Ascending aorta (tissue), 2 donors: Measurements from ENCODE around the gene HSDL2. TPM values are rescaled to one million over a fixed set of nuclear protein-coding genes. Genes with fewer than 3 reads are reported as not detected.
"Not testable (repeated sequence)": the region's sequence is repeated elsewhere in the genome, so short reads cannot be mapped to it uniquely, and the experiment has no call there.

Source experiments
- DNase-seq, 2 donors: peaks; one replicate each; pipeline ENCODE4 v3.0.0-alpha.2; 2019; ENCODE audit warnings: low spot score in 2 of 2
- H3K27ac ChIP-seq, 2 donors: fragments of 200-600 bp; sonication (generic); one replicate each; pipeline ENCODE4 v1.5.1; 2016 to 2017; ENCODE audit warnings: mild to moderate bottlenecking in 1 of 2
- H3K27me3 ChIP-seq: fragments of 200-600 bp; sonication (generic); one replicate; pipeline ENCODE4 v1.5.1; 2017
- H3K36me3 ChIP-seq, 2 donors: fragments of 200-600 bp; sonication (generic); one replicate each; pipeline ENCODE4 v1.5.1; 2016
- H3K4me1 ChIP-seq, 2 donors: fragments of 200-600 bp; sonication (generic); one replicate each; pipeline ENCODE4 v1.5.1; 2016 to 2017; ENCODE audit warnings: mild to moderate bottlenecking in 1 of 2
- H3K4me3 ChIP-seq, 2 donors: fragments of 200-600 bp; sonication (generic); one replicate each; pipeline ENCODE4 v1.5.1; 2016 to 2017; ENCODE audit warnings: mild to moderate bottlenecking in 1 of 2
- H3K9me3 ChIP-seq, 2 donors: fragments of 200-600 bp; sonication (generic); one replicate each; pipeline ENCODE4 v1.5.1; 2016
- CTCF ChIP-seq, 3 experiments: fragments of 200-600 bp in 2 of 3; fragments of 450-650 bp in 1 of 3; sonication (generic) in 2 of 3; IDR thresholded peaks; one replicate each; pipeline ENCODE4 v1.5.1; 2016 to 2019; ENCODE audit warnings: antibody characterized with exemption in 3 of 3, mild to moderate bottlenecking in 1 of 3, moderate library complexity in 1 of 3
- intact Hi-C: fragments of 100-400 bp; cut with DNase I; formaldehyde crosslinking; loops from one replicate; pipeline ENCODE4 v1.15.1; 2023
- total RNA-seq: library from RNA; depleted of rRNA; stranded (reverse); fragments of >200 nt; gene quantifications from one replicate; pipeline ENCODE4 v1.1.0, GENCODE V29; 2016

Gene HSDL2
- total RNA-seq, 1 donor from 2014 or later: 18.6 TPM

GRCh38 chr9:112382066-112382465 is 2.2 kb downstream of the HSDL2 start:
- TF ChIP-seq CTCF (IDR thresholded peaks at IDR 0.05): no peak
- no peaks in the 10 kb centered on the region for H3K9me3 ChIP-seq
- H3K27me3 ChIP-seq: no peaks in the 10 kb centered on the region
- H3K4me1 ChIP-seq: peaks cover 0 to 34% of the 10 kb centered on the region in 2 donors
- no peaks in the 10 kb centered on the region for H3K36me3 ChIP-seq
- intact Hi-C loops: no loop called here
- peak in 1 of 2 donors; percentile 54 for DNase-seq
- no peak overlapping the region for H3K27ac ChIP-seq
- peak overlapping the region in 1 of 2 donors; percentile 89 for H3K4me3 ChIP-seq

GRCh38 chr9:112382501-112383364 is 2.8 kb downstream of the HSDL2 start:
- H3K4me3 ChIP-seq: peak overlapping the region in 1 of 2 donors; percentile 3
- peaks cover 0 to 34% of the 10 kb centered on the region in 2 donors for H3K4me1 ChIP-seq
- intact Hi-C loops: no loop called here
- H3K36me3 ChIP-seq: peaks cover 0 to 5% of the 10 kb centered on the region in 2 donors
- no peaks in the 10 kb centered on the region for H3K9me3 ChIP-seq
- DNase-seq: peak in 1 of 2 donors; percentile 0
- peak overlapping the region in 1 of 2 donors; percentile 38 for H3K27ac ChIP-seq
- no peak for TF ChIP-seq CTCF (IDR thresholded peaks at IDR 0.05)
- no peaks in the 10 kb centered on the region for H3K27me3 ChIP-seq

GRCh38 chr9:112384219-112384618 is 4.3 kb downstream of the HSDL2 start:
- Histone ChIP-seq H3K27ac (peak overlapping the region; percentile 38), H3K36me3 (peaks cover 0 to 8% of the 10 kb centered on the region in 2 donors), H3K4me3 (no peak overlapping the region), H3K9me3 (no peaks in the 10 kb centered on the region), H3K4me1 (peaks cover 0 to 29% of the 10 kb centered on the region in 2 donors), H3K27me3 (no peaks in the 10 kb centered on the region)
- TF ChIP-seq CTCF (IDR thresholded peaks at IDR 0.05): no peak
- intact Hi-C loops: no loop called here
- DNase-seq: no peak

GRCh38 chr9:112384690-112385089 is 4.8 kb downstream of the HSDL2 start:
- Histone ChIP-seq H3K36me3 (peaks cover 0 to 8% of the 10 kb centered on the region in 2 donors), H3K4me1 (peaks cover 0 to 29% of the 10 kb centered on the region in 2 donors), H3K27me3 (no peaks in the 10 kb centered on the region), H3K27ac (peak overlapping the region; percentile 38), H3K9me3 (no peaks in the 10 kb centered on the region), H3K4me3 (no peak overlapping the region)
- intact Hi-C loops: no loop called here
- DNase-seq: no peak
- no peak for TF ChIP-seq CTCF (IDR thresholded peaks at IDR 0.05)

GRCh38 chr9:112387115-112387514 is 7.2 kb downstream of the HSDL2 start:
- Histone ChIP-seq H3K36me3 (peaks cover 0 to 8% of the 10 kb centered on the region in 2 donors), H3K4me1 (peaks cover 0 to 21% of the 10 kb centered on the region in 2 donors), H3K27ac (no peak overlapping the region), H3K4me3 (no peak overlapping the region), H3K27me3 (no peaks in the 10 kb centered on the region), H3K9me3 (no peaks in the 10 kb centered on the region)
- intact Hi-C loops: no loop called here
- no peak for TF ChIP-seq CTCF (IDR thresholded peaks at IDR 0.05)
- DNase-seq: no peak

GRCh38 chr9:112389897-112390296 is 10.0 kb downstream of the HSDL2 start:
- H3K36me3 ChIP-seq, DNase-seq, H3K9me3 ChIP-seq, H3K27ac ChIP-seq, H3K27me3 ChIP-seq, H3K4me1 ChIP-seq, intact Hi-C loops, H3K4me3 ChIP-seq: not testable (repeated sequence)

GRCh38 chr9:112391936-112392560 is 12.1 kb downstream of the HSDL2 start:
- H3K36me3 ChIP-seq, H3K27ac ChIP-seq, H3K4me1 ChIP-seq, DNase-seq, H3K27me3 ChIP-seq, H3K4me3 ChIP-seq, H3K9me3 ChIP-seq, intact Hi-C loops: not testable (repeated sequence)

GRCh38 chr9:112393146-112393545 is 13.2 kb downstream of the HSDL2 start:
- H3K36me3 ChIP-seq, DNase-seq, intact Hi-C loops, H3K27ac ChIP-seq, H3K4me1 ChIP-seq, H3K4me3 ChIP-seq, H3K9me3 ChIP-seq, H3K27me3 ChIP-seq: not testable (repeated sequence)
